Measurements from ENCODE around the gene CASP4.

DNA sequence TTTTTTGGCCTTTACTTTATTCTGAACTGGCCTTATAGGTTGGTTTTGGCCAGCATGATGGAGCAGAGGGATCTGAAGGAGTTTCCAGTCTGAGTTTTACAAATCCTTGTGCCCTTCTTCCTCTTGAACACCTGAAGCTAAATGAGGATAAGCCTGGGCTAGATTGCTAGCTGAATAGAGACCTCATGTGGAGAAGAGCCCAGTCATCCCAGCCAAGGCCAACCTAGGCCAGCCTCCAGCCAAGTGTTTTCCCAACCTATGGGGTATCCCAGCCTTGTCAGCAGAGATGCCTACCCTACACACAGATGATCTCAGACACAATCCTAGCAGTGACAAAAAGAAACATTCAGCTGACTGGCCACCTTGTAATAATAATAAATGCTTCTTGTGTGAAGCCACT is 69.1 kb downstream of the CASP4 start:
- TF ChIP-seq EP300 (IDR thresholded peaks at IDR 0.05; ENCODE audit: borderline replicate concordance) (no peak), YY1 (IDR thresholded peaks at IDR 0.05; ENCODE audit: low read depth) (no peak), RAD21 (IDR thresholded peaks at IDR 0.05; ENCODE audit: low read depth) (no peak), NFIC (IDR thresholded peaks at IDR 0.05) (no peak), TEAD4 (IDR thresholded peaks at IDR 0.05) (no peak), CREB1 (IDR thresholded peaks at IDR 0.05; ENCODE audit: low read depth) (no peak), ZBTB7A (IDR thresholded peaks at IDR 0.05; ENCODE audit: low read depth) (no peak), FOXM1 (IDR thresholded peaks at IDR 0.05; ENCODE audit: borderline replicate concordance, low read depth) (no peak), TCF12 (IDR thresholded peaks at IDR 0.05; ENCODE audit: low read depth) (no peak), TAF1 (IDR thresholded peaks at IDR 0.05; ENCODE audit: low read depth) (no peak), EGR1 (IDR thresholded peaks at IDR 0.05) (no peak), CEBPB (IDR thresholded peaks at IDR 0.05) (no peak)
- TF ChIP-seq, protein P1, sequence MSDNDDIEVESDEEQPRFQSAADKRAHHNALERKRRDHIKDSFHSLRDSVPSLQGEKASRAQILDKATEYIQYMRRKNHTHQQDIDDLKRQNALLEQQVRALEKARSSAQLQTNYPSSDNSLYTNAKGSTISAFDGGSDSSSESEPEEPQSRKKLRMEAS (IDR thresholded peaks at IDR 0.05), result no peak
- TF ChIP-seq, protein P2, sequence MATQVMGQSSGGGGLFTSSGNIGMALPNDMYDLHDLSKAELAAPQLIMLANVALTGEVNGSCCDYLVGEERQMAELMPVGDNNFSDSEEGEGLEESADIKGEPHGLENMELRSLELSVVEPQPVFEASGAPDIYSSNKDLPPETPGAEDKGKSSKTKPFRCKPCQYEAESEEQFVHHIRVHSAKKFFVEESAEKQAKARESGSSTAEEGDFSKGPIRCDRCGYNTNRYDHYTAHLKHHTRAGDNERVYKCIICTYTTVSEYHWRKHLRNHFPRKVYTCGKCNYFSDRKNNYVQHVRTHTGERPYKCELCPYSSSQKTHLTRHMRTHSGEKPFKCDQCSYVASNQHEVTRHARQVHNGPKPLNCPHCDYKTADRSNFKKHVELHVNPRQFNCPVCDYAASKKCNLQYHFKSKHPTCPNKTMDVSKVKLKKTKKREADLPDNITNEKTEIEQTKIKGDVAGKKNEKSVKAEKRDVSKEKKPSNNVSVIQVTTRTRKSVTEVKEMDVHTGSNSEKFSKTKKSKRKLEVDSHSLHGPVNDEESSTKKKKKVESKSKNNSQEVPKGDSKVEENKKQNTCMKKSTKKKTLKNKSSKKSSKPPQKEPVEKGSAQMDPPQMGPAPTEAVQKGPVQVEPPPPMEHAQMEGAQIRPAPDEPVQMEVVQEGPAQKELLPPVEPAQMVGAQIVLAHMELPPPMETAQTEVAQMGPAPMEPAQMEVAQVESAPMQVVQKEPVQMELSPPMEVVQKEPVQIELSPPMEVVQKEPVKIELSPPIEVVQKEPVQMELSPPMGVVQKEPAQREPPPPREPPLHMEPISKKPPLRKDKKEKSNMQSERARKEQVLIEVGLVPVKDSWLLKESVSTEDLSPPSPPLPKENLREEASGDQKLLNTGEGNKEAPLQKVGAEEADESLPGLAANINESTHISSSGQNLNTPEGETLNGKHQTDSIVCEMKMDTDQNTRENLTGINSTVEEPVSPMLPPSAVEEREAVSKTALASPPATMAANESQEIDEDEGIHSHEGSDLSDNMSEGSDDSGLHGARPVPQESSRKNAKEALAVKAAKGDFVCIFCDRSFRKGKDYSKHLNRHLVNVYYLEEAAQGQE (IDR thresholded peaks at IDR 0.05; ENCODE audit: low read depth), result no peak

Data from Ishikawa (cell line).